GM13977 (cell line): ENCODE measurements around the gene SGK1.

Experiments used
- DNase-seq: peaks from one replicate; pipeline ENCODE4 v3.0.0; 2012; ENCODE audit warnings: low spot score
- in situ Hi-C: fragments of 300-500 bp; cut with MboI; formaldehyde crosslinking; loops from one replicate; pipeline ENCODE4 v1.12.0; 2022; ENCODE audit warnings: low sequenced_read_pairs, low pct_unique_long_range_greater_than_20kb, mixed read lengths, inconsistent platforms; ENCODE audit not compliant: unreplicated experiment
- TF ChIP-seq, protein P1 (sequence below): IDR thresholded peaks from 2 replicates; pipeline ENCODE4 v1.5.1; 2012; ENCODE audit warnings: mild to moderate bottlenecking, control low read depth; ENCODE audit not compliant: insufficient read depth; ENCODE audit errors: extremely low read depth, missing control alignments

The SGK1 gene

DNA sequence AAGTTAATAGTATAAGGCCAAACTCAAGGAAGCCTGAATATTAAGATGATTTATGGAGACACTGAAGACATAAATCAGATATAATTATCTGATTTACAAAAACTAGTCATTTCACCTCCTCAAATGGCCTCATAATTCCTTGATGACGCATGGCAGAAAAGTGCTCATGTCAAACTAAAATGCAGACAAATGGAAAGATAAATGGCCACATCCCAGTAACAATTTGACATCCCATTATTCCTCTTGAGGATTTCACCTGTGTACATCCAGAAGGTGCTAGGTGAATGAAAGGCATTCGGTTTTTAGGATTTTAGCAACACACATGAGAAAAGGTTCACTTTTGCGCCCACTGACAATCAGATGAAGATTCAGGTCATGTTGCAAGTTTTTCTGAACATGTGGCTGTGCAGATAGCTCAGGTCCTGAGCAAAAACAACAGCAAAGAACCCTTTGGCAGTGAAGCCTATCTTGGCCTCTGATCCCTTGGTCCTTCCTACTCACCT, 24.2 kb downstream of the SGK1 start:
- DNase-seq = no peak
- in situ Hi-C loops = no loop called here
- TF ChIP-seq, protein P1, sequence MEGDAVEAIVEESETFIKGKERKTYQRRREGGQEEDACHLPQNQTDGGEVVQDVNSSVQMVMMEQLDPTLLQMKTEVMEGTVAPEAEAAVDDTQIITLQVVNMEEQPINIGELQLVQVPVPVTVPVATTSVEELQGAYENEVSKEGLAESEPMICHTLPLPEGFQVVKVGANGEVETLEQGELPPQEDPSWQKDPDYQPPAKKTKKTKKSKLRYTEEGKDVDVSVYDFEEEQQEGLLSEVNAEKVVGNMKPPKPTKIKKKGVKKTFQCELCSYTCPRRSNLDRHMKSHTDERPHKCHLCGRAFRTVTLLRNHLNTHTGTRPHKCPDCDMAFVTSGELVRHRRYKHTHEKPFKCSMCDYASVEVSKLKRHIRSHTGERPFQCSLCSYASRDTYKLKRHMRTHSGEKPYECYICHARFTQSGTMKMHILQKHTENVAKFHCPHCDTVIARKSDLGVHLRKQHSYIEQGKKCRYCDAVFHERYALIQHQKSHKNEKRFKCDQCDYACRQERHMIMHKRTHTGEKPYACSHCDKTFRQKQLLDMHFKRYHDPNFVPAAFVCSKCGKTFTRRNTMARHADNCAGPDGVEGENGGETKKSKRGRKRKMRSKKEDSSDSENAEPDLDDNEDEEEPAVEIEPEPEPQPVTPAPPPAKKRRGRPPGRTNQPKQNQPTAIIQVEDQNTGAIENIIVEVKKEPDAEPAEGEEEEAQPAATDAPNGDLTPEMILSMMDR = no peak

- in situ Hi-C loops = no loop called here
- TF ChIP-seq, protein P1 = no peak
- DNase-seq = no peak
Measured at GRCh38 chr6:134291156-134291555, 26.8 kb downstream of the SGK1 start.

DNA sequence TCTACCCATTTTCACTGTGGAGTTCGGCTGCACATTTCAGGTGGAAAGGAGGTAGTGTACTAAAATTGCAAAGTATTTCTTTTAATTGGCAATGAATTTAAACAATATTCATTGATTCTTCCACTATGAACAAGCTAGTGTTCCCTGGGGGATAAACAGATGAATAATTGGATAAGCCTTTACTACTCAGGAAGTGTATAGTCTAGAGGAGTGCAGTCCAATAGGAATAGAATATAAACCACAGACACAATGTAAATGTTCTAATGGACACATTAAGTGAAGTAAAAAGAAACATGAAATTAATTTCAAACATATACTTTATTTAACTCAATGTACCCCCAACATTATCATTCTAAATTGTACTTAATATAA, 28.7 kb downstream of the SGK1 start:
- TF ChIP-seq, protein P1 = no peak
- no peak for DNase-seq
- in situ Hi-C loops = no loop called here

DNA sequence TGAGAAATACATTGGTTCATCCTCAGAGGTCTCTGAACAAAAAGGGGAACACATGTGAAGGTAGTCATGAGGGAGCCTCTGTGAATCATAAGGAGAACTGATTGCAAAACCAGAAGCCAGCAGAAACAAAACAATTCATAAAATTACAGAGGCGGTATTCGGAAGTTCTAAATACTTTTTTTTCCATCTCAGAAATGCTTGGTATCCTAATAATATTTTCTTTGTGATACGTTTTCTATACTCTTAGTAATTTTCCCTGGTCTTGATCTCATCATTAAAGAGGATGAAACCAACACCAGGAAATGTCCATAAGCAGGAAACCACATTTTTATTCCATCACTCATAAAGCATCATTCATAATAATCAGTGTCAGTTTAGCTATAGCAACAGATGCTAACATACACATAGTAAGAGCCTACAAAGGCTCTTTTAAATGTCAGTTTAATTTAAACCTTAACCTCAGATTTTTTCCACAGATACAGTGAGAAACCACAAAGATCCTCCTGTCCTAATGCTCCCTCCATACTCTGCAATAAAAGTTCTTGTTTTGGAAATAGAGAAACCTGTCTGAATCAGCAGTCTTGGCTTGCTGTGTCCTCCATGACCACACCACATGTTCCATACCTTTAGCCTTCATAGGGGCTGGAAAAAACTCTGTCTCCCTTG, 29.2 kb downstream of the SGK1 start:
- TF ChIP-seq, protein P1 = no peak
- in situ Hi-C loops = no loop called here
- DNase-seq = peak; percentile 43

- DNase-seq = no peak
Measured at GRCh38 chr6:134287859-134288537, 29.9 kb downstream of the SGK1 start.

DNA sequence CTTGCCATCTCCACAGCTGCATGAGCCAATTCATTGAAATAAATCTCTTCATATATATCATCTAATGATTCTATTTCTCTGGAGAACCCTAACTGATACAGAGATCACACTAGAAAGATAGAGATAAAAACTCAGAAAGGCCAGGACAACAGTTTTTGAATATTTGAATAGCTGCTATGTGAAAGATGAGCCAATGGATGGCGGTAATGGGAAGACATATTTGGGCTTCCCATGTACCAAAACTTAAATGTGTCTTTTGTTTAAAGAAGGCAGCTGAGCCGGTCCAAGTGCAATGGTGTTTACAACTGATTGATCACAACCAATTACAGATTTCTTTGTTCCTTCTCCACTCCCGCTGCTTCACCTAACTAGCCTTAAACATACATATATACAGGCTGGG, 35.1 kb downstream of the SGK1 start:
- in situ Hi-C loops = no loop called here
- DNase-seq = no peak
- TF ChIP-seq, protein P1 = no peak

More at GRCh38 chr6:134287859-134288537, 29.9 kb downstream of the SGK1 start:
- in situ Hi-C loops = no loop called here
- TF ChIP-seq, protein P1 = no peak
